Bronchus fibroblast of lung (primary cell): ENCODE results near the gene CDK11A. TPM values are rescaled to one million over a fixed set of nuclear protein-coding genes. Genes with fewer than 3 reads are reported as not detected.

ENCODE experiments used
- total RNA-seq: library from RNA; depleted of rRNA; stranded (reverse); fragments of >200 nt; gene quantifications from 2 replicates; pipeline ENCODE4 v1.2.3, GENCODE V29; 2015

Gene CDK11A
- total RNA-seq, result 7.4 and 15.1 TPM in 2 replicates

DNA sequence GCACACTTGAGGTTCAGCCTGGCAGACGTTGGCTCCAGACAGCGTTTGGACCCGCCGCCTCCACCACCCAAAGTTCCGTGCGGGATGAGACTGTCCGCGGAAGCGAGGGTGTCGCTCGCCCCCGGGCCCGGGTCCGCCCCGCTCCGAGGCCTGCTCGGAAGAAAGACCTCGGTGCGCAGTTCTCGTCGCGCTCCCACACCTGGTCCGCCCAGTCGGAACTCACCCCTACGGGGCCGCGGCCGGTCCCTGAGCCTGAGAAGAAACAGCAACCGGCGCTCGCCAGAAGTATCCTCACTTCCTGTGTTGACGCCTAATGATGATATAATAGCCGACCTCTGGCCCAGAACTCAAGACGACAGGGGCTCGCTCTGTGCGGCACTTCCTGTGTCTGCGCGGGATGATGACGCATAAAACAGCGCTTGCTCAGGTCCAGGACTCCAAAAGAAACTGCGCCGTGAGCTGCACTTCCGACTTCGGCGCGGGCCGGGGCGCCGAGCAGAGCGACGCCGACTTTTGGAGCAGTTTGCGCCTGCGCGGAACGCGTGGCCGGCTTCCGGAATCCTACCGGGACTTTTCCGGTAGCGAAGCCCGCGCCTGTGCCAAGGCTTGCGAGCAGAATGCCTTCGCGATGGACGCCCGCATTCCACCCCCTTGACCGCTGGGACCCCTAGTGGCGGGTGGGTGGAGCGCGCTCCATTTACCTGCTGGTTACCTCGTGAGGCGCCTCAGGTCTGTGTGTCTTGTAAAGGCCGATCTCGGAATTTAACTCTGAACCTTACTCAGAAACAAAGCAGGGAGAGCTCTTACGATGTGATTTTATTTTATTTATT, at the start of gene CDK11A:
CDK11A (minus strand) TSS at position 323 of the 830 bp plus-strand sequence. CDS start 1,539 bp downstream, outside the sequence.

DNA sequence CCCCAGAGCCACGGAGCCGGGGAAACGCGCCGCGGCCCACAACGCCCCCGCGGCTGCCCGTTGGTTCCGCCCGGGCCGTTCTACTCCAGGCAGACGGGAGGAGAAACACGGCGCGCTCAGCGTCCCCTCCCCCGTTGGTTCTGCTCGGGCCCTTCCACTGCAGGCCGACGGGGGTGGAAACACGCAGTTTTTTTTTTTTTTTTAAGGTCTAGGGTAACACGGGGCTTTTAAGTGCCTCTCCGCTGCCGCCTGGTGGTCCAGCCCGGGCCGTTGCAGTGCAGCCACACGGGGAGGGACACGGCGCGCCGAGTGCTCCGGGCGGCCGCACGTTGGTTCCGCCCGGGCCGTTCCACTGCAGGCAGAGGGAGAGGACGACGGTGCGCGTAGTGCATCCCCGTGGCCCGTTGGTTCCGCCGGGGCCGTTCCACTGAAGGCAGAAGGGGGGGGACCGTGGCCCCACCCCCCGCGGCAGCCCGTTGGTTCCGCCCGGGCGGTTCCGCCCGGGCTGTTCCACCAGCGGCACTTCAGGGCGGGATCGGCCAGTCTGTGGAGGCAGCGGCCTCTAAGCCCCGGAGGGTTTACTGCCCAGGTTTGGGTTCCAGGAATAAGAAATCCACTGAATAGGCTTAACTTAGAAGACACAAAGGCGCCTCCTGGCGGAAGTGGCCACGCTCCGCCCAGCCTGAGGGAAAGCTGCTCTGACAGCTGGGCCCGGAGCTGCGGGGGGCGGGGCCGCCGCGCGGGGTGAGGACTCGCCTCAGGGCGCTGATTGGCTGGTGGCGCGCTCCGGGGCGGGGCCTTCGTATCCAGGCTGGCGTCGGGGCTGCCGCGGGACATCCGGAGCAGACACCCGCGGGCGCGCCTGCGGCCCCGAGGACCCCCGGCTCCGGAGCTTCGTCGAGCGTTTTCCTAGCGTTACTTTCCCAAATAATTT, 31.2 kb downstream of the CDK11A start, which contains the start of gene SLC35E2B:
SLC35E2B (minus strand) TSS at position 82 of the 934 bp plus-strand sequence. CDS start 16,096 bp downstream, outside the sequence.

GRCh38 chr1:1658583-1659549, 65.3 kb downstream of the CDK11A start, which contains the start of gene CDK11B:
CDK11B (minus strand) TSS chr1:1659004; CDS start chr1:1657485, 1,519 bp downstream.

Other genes with a start within 250 kb of the CDK11A start
- gene ATAD3A, start 212.2 kb downstream of the CDK11A start, total RNA-seq, result 65.6 and 66.2 TPM in 2 replicates
- gene TMEM240, start 183.7 kb downstream of the CDK11A start, total RNA-seq, result 3.0 and 4.0 TPM in 2 replicates
- gene SSU72, start 149.5 kb downstream of the CDK11A start, total RNA-seq, result 115 and 136 TPM in 2 replicates
- 3.1 and 3.4 TPM in 2 replicates for gene FNDC10, start 124.2 kb downstream of the CDK11A start, total RNA-seq
- 21.7 and 23.6 TPM in 2 replicates for gene MIB2, start 108.9 kb downstream of the CDK11A start, total RNA-seq
- gene MMP23B, start 92.2 kb downstream of the CDK11A start, total RNA-seq, result 10.3 and 10.4 TPM in 2 replicates
- gene CDK11B, start 65.4 kb downstream of the CDK11A start, total RNA-seq, result 14.3 and 16.5 TPM in 2 replicates
- 30.5 and 30.6 TPM in 2 replicates for gene SLC35E2B, start 31.6 kb downstream of the CDK11A start, total RNA-seq
- gene NADK, start 54.1 kb upstream of the CDK11A start, total RNA-seq, result 39.4 and 43.7 TPM in 2 replicates
- 138 and 140 TPM in 2 replicates for gene GNB1, start 166.7 kb upstream of the CDK11A start, total RNA-seq
- gene CALML6, start 190.9 kb upstream of the CDK11A start, total RNA-seq, result not detected in 2 replicates
- 1.3 and 1.8 TPM in 2 replicates for gene TMEM52, start 194.9 kb upstream of the CDK11A start, total RNA-seq